GM12874 (cell line): Measurements from ENCODE around the gene SNRNP25.
A peak's percentile ranks its signal among the peaks of the same experiment; 100 is the strongest.

Source experiments
- TF ChIP-seq, protein P1 (sequence below): IDR thresholded peaks from 2 replicates; pipeline ENCODE4 v1.5.1; 2011; ENCODE audit warnings: low read depth, mild to moderate bottlenecking, control low read depth, low read length, moderate library complexity; ENCODE audit not compliant: insufficient read depth

The SNRNP25 gene

DNA sequence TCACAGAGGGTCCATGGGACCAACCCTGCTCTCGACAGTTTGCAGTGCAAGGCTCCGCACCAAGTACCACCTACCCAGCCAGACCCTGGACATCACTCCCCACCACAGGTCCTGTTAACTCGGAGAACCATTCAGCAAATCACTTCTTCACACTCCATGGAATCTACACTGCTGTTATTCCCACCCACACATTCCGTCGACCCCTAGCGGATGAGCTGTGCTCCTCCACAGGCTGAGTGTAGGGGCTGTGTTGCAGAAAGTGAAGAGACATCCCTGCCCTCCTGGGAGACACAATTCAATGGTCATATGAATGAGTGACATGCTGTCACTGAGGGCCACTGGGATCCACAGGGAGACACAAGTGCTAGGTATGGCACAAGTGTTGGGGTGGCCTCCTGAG, 51.9 kb downstream of the SNRNP25 start:
- TF ChIP-seq, protein P1, sequence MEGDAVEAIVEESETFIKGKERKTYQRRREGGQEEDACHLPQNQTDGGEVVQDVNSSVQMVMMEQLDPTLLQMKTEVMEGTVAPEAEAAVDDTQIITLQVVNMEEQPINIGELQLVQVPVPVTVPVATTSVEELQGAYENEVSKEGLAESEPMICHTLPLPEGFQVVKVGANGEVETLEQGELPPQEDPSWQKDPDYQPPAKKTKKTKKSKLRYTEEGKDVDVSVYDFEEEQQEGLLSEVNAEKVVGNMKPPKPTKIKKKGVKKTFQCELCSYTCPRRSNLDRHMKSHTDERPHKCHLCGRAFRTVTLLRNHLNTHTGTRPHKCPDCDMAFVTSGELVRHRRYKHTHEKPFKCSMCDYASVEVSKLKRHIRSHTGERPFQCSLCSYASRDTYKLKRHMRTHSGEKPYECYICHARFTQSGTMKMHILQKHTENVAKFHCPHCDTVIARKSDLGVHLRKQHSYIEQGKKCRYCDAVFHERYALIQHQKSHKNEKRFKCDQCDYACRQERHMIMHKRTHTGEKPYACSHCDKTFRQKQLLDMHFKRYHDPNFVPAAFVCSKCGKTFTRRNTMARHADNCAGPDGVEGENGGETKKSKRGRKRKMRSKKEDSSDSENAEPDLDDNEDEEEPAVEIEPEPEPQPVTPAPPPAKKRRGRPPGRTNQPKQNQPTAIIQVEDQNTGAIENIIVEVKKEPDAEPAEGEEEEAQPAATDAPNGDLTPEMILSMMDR = no peak

DNA sequence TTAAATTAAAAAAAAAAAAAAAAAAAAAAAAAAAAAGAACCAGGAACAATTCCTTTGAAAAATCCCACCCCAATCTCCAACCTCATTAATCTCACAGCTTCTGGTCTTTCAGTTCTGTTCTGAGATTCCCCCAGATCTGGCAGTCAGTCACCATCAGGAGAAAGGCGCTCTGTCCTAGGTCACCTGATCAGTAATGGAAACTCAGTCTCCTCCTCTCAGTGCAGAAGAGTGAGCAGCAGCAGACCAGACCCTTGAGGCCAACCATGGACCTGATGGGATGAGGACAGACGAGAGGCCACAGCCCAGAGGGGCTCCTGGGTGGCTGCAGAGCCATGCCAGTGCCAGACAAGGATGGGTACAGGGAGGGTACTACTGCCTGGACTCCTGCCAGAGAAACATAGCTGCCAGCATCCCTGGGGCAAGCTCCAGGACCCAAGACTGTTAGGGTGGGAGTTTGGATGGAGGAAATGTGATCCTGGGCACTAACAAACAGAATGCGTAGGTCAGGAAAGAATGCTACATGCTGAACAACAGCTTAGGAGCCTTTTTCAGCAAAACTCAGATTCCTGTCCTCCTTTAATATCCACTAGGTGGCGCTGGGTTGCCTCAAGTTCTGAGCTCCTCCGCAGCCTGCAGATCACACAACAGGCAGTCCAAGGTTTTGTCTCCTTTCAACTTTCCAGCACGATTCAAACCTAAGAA, 53.1 kb downstream of the SNRNP25 start:
- TF ChIP-seq, protein P1 = peak; percentile 67
